HL-60/S4 treated with phorbol 12-myristate 13-acetate at 8.2 ng/mL for 4 days and 3 days (cell line): ENCODE results near the gene PACSIN1.

Experiments
- in situ Hi-C: fragments of 300-500 bp; cut with MboI; formaldehyde crosslinking; loops from 2 replicates; pipeline ENCODE4 v1.15.0; 2022; ENCODE audit warnings: low sequenced_read_pairs

The PACSIN1 gene

DNA sequence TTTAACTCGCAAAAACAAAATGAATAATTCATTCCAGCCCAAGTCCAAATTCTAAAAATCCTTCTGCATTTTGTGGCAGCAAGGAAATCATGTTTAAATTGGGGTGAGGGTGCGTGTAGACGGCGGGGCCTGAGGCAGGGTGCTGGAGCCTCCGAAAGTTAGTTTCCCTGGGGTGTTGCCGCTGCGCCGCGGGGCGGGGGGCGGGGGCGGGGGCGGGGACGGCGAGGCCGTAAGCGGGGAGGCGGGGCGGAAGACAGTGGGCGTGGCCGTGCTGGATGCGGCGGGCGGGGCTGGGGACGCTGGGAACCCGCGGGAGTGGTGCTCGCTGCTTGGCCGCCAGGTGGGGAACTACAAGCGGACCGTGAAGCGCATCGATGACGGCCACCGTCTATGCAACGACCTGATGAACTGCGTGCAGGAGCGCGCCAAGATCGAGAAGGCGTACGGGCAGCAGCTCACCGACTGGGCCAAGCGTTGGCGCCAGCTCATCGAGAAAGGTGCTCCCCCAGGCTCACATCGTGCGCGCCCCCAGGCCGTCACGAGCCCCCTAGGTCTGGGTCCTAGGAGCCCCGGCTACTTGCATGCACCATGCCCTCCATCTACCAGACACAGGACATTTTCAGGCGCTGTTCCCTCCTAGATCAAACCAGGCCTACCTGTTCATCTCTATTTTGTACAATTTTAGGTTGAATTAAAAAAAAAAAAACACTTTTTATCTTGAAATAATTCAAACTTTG is 61.3 kb downstream of the PACSIN1 start:
- in situ Hi-C loops = no loop called here

DNA sequence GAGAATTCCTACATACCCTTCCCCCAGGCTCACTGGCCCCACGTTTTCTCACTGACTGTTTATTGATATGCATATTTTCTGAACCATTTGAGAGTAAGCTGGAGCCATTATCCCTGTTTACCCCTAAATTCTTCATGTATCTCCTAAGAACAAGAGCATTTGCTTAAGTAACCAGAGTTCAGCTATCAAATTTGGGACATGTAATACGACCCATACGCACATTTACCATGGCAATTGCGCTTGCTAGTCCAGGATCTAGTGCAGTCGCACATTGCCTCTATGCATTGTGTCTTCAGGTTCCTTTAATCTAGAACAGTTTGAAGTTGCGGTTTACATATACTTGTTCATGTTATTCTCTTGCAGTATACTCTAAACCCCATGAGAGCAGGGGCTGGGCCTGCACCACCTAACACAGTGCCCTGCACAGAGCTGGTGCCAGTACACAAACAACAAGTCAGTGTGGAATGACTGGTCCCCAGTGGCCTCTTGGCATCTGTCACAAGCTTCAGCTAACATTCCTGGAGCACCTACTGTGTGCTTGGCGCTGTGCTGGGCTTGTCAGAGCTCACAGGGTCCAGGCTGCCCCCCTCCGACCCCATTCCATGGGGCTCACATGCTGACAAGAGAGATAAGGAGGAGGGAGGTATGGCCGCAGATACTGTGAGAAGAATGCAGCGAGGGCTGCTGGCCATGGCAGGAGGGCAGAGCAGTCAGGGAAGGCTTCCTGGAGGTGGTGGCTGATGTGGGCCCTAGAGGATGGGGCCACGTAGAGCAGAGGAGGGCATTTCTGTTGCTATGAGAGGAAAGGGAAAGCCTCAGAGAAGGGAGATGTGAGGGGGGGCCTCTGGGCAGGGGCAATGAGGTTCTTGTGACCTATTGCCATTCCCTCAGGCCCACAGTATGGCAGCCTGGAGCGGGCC is 62.1 kb downstream of the PACSIN1 start:
- in situ Hi-C loops = no loop called here

DNA sequence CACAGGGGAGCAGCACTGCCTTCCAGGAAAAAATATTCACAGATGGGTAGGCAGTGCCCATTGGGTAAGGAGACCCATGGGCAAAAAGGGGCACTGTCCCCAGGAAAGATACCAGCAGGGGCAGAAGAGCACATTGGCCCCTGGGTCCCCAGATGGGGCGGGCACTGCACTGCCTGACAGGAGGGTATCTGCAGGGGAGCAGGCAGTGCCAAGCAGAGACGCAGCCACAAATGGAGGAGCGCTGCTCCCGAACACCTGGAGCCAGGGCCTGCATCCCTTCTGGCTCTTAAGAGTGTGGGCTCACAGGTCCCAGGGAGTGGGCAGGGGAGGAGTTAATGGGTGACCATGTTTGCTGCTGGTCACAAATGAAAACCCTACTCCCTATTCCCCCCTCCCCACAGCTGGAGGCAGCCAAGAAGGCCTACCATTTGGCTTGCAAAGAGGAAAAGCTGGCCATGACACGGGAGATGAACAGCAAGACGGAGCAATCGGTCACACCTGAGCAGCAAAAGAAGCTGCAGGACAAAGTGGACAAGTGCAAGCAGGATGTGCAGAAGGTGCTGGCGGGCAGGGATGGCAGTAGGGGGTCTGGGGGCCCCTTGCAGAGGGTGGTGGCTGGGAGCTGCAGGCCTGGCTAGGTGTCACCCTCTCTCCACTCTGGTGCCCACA is 63.3 kb downstream of the PACSIN1 start:
- in situ Hi-C loops = no loop called here

DNA sequence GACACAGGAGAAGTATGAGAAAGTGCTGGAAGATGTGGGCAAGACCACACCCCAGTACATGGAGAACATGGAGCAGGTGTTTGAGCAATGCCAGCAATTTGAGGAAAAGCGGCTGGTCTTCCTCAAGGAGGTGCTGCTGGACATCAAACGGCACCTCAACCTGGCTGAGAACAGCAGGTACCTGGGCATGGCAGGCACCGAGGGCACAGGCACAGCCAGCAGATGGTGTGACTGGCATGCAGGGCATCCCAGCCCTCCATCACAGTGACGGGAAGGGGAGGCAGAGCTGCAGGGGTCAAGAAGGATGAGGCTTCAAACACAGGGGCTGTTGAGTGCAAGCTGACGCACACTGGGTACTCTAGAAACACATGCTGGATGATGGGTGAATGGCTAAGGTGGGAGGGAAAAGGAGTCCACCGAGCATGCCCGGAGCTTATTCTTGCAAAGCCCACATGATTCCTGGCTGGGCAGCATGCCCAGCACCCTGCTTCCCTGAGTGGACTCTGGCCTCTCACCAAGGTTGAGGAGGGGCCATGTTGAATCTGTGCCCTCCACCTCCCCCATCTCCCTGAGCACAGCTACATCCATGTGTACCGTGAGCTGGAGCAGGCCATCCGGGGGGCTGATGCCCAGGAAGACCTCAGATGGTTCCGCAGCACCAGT is 63.9 kb downstream of the PACSIN1 start:
- in situ Hi-C loops = no loop called here

DNA sequence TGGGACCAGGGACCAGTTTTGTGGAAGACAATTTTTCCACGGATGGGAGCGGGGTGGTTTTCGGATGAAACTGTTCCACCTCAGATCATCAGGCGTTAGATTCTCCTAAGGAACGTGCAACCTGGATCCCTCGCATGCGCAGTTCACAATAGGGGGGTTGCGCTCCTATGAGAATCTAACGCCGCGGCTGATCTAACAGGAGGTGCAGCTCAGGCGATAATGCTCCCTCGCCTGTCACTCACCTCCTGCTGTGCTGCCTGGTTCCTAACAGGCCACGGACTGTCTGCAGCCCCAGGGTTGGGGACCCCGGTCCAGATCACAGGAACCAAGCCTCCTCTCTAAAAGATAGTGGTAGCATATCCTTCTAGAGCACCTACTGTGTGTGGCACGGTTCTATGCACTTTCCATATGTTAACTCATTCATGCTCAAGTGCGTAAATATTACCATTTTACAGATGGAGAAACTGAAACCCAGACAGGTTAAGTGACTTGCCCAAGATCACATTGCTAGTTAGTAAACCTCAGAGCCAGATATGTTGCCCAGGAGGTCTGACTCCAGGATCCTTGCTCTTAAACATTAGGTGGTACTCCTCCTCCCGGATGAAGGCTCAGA is 65.0 kb downstream of the PACSIN1 start:
- in situ Hi-C loops = no loop called here

DNA sequence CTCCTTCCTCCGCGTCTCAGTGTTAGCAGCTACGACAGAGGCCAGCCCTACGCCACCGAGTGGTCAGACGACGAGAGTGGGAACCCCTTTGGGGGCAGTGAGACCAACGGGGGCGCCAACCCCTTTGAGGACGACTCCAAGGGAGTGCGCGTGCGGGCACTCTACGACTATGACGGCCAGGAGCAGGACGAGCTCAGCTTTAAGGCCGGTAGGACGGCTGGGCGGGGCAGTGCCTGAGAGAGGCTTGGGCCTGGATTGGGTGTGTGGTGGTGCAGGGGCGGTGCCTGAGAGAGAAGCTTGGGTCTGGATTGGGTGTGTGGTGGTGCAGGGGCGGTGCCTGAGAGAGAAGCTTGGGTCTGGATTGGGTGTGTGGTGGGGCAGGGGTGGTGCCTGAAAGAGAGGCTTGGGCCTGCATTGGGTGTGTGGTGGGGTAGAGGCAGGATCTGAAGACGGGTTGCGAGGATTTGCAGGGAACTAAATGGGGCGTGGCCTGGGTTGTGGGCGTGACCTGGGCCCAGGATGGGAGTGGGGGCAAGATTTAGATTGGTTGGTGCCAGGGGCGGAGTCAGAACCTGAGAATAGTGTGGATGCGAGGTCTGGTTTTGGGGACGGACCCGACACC is 65.8 kb downstream of the PACSIN1 start:
- in situ Hi-C loops = no loop called here

DNA sequence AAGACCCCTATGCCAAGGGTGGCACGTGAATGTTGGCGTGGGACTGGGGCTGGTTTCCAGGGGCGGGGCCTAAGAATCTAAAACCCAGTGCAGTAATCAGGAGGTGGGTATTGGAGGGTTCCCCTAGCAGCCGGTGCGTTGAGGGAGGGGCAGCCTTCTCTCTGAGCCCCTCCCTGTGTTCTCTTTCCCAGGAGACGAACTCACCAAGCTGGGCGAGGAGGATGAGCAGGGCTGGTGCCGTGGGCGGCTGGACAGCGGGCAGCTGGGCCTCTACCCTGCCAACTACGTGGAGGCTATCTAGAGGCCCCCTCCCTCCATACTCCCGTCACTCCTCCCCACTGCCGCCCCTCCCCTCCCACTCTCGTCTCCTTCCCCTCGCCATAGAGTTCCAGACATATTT is 66.4 kb downstream of the PACSIN1 start:
- in situ Hi-C loops = no loop called here

DNA sequence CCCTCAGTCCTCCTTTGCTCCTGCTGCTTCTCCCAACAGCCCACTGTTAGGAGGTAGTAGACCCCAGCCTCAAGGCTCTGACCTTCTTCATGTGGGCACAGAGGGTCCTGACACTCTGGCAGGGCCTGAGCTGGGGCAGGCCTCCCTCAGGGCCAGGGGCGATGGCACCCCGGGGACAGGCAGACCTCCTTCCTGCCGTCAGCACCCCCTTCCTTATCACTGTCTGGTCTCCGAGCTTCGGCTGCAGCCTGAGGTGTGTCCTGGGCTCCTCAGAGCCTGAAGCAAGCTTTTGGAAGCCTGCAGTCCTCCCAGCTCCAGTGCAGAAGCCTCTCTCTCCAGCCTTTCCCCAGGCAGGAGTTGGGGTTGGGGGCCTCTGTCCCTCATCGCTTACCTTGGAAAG is 68.3 kb downstream of the PACSIN1 start:
- in situ Hi-C loops = no loop called here

DNA sequence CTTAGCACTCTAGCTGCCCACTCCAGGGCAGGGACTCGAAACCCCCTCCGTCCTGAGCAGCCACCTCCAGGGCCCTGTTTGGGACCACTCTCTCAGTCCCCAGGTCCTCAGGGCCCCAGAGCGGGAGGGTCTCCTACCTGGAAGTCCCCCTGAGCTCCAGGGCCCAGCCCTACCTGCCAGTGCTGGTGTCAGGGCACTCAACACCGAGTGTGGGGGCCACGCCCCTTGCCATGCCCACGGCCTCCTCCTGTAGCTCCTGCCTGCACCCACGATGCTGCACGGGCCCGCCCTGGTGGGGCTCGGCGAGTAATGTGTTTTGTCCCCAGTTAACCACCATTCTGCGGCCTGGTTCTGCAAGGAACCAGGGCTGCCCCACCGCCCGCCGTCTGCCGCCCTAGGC is 68.8 kb downstream of the PACSIN1 start:
- in situ Hi-C loops = no loop called here

DNA sequence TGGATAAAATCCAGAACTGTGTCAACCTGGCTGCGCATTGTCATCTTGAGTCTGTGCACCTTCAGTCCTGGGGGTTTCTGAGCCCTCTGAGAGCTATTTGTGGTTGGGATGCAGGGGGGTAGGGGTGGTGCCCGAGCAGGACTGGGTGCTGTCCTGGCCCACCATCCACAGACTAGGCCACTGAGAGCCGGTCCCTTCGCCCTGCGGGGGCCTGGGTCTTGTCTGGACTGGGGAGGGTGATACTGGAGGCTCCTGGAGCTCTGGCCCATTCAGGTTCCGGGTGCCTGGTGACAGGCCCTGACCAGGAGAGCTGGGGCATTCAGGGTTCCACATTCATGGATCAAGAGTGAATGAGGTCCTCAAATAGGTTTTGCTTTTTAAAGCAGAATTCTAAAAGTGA is 69.3 kb downstream of the PACSIN1 start:
- in situ Hi-C loops = no loop called here

DNA sequence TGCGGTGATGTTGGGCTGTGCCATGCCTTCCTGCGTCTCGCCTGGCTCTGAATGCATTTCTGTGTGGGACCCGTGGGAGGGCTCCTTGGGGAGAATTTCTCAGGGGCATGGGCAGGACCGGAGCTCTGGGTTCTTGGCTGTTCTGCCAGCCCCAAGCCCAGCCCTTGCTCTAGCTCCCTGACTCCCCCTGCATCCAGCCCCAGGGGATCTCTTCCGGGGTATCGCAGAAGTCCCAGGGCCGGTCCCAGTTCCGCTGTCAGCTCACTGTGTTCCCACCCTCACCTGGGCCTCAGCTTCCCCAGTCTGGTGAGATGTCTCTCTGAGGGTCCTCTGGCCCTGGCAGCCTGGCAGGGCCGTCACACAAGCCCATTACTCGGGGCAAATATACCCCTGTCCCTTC is 69.8 kb downstream of the PACSIN1 start:
- in situ Hi-C loops = no loop called here

DNA sequence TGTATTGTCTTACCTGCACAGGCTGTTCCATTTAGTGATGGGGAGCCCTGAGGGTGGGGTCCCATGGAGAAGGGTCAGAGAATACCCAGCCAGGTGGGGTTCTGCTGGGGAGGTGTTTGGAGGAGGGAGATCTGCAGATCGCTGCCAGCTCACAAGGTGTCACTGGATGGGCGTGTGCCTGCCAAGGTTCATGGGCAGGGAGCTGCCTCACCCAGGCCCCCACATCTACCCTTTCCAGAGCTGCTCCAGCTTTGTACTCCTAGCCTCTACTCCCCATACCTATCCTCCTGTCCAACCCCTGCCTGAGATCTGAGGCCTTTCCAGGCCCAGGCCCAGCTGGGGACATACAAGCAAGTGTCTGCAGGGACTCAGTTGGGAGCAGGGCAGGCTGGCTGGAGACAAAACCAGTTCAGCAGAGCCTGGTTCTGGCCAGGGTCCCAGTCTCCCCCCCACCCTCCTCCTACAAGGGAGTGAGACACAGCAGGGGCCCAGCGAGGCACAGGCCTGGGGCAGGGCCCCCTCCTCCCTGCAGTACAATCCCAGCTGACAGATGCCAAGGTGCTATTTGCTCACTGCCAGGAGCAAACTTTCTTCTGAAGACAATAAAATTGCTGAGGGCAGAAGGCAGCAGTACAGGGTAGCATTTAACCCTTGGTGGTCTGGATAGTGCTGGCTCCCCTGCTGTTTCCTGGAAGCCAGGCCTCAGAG is 70.5 kb downstream of the PACSIN1 start:
- in situ Hi-C loops = no loop called here

DNA sequence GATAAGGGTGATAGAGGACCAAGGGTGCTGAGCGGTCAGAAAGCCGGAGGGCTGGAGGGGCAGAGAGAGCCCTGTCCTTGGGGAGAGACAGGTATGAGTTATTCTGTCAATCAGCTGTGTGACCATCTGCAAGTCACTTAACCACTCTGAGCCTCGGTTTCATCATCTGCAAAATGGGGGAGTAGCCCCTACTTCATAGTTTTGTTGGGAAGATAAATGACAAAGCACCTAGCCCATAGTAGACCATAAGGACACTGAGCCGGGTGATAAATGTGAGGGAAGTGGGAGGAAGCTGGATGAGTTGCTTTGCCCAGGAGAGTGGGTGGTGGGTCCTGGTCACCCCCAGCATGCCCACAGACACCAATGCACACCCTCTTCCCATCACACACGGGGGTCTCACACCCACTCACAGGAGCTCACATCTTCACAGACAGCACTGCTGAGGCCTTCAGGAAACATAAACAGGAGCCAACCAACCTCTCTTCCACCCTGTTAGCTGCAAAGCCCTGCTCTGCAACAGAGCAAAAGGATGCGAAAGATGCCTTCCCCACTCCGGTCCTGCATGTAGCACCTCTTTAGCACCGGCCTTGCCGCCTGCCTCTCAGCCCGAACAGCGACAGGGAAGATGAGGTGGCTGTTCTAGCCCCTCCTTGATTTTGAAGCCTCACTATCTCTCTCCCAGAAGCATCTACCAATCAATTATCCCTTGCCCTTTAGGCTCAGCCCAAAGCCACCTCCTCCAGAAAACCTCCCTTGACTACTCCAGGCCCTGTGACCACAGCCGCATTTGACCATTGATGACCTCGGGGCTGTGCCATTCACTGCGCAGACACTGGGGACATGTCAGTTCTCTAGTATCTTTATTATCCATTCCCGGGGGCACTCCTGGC is 71.3 kb downstream of the PACSIN1 start:
- in situ Hi-C loops = no loop called here

DNA sequence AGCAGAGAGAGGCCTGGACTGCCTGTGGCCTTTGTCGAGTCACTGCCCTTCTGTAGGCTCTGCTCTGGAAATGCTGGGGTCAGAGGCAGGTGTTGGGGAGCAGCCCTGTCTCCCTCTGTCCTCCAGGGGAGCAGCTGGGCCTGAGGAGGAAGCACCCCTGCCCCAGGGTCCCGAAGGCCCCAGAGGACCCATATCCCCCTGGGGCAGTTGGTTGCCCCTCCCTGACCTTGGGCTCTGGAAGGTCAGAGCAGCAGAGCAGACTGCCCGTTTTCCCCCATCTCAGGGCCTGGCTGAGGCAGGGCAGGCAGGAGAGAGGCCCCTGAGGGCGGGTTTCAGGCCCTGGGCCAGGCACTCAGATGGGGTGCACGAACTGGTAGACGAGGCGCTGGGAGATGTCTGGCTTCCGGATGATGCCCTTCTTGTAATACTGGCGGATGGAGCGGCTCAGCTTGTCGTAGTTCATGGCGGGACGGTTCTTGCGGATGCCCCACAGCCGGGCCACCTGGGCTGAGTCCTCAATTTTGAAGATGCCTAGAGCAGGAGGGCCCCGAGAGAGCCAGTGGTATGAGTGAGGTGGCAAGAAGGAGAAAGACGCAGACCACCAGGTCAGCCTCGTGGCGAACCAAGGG is 72.2 kb downstream of the PACSIN1 start:
- in situ Hi-C loops = no loop called here

DNA sequence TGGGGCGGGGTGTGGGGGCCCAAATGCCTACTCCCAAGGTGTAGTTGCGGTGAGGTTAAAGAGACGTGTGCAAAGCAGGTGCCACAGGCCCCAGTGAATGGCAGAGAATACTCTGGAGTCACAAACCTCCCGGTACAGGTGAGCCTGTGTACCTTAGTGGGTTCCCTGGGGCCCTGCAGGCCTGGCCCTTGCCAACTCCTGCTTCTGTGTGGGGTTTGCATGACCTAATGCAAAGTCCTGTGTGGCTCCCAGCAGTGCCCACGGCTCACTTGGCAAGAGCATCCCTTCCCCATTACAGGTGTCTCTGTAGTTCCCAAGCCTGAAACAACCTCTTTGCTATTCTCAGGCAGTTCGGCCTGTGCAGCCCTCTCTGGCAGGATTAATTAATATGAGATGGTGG is 72.7 kb downstream of the PACSIN1 start:
- in situ Hi-C loops = no loop called here

DNA sequence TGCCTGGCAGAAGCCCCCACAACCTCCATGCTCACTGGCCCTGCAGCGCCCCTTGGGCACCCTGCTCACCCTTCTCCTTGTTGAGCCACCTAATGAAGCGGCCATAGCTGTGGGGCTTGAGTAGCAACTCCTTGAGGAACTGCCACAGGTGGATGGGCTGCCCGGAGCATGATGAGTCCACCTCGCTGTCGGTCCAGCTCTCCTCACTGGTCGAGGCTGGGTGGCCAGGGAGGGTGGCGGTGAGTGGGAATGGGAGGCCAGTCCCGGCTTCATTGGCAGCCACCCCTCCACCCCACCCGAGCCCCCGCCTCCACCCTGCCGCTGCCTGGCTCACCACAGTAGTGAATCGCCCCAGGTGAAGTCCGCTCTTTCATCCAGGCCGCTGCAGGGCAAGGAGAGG is 73.3 kb downstream of the PACSIN1 start:
- in situ Hi-C loops = no loop called here

DNA sequence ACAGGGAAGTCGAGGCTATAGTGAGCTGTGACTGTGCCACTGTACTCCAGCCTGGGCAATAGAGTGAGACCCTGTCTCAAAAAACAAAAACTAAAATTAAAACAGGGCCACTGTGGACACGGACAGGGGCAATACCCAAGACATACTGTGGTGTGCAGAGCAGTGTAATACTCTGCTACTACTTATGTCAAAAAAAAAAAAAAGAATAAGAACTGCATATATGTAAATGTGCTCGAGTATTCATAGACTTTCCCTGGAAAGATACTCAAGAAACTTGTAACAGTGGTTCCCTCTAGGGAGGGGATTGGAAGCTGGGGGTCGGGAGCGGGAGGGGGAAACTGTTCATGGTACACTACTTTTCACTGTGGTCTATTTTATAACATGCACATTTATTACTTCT is 74.3 kb downstream of the PACSIN1 start:
- in situ Hi-C loops = no loop called here

DNA sequence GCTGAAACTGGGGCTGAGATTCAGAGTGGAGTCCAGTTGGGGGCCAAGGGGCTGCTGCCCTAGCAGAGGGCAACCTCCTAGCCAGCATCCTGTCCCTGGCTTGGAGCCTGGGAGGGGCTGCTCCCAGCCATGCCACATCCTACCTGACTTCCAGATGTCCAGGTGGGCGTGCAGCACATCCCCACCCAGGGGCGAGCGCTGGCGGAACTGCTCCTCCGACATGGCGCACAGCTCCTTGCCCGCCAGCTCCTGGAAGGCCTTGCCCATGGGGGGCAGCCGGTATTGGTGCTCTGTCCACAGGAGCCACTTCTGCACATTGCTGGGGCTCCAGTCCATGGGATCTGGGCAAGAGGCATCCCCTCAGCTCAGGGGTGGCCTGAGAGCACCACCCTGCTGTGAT is 75.0 kb downstream of the PACSIN1 start:
- in situ Hi-C loops = no loop called here
